ENCODE data around the gene SH3PXD2A.

Gene SH3PXD2A

GRCh38 chr10:103592186-103593021 lies 263.0 kb downstream of the SH3PXD2A start:
- DNase-seq (ENCODE audit: extremely low read depth in 1 of 2, low read depth in 1 of 2): peak in 1 of 2 donors; percentile 16

- DNase-seq (ENCODE audit: extremely low read depth in 1 of 2, low read depth in 1 of 2): no peak
Measured at GRCh38 chr10:103590744-103591291, 264.6 kb downstream of the SH3PXD2A start.

GRCh38 chr10:103590060-103590459 lies 265.3 kb downstream of the SH3PXD2A start:
- no peak for DNase-seq (ENCODE audit: extremely low read depth in 1 of 2, low read depth in 1 of 2)

- DNase-seq (ENCODE audit: extremely low read depth in 1 of 2, low read depth in 1 of 2): no peak
Measured at GRCh38 chr10:103589074-103589630, 266.2 kb downstream of the SH3PXD2A start.

- DNase-seq (ENCODE audit: extremely low read depth in 1 of 2, low read depth in 1 of 2): no peak
Measured at GRCh38 chr10:103587073-103587472, 268.3 kb downstream of the SH3PXD2A start.

- DNase-seq (ENCODE audit: extremely low read depth in 1 of 2, low read depth in 1 of 2): no peak
Measured at GRCh38 chr10:103585011-103585405, 270.4 kb downstream of the SH3PXD2A start.

GRCh38 chr10:103584216-103585010 lies 271.0 kb downstream of the SH3PXD2A start:
- DNase-seq (ENCODE audit: extremely low read depth in 1 of 2, low read depth in 1 of 2): peak in 1 of 2 donors; percentile 30

- no peak for DNase-seq (ENCODE audit: extremely low read depth in 1 of 2, low read depth in 1 of 2)
Measured at GRCh38 chr10:103583871-103584215, 271.5 kb downstream of the SH3PXD2A start.

- no peak for DNase-seq (ENCODE audit: extremely low read depth in 1 of 2, low read depth in 1 of 2)
Measured at GRCh38 chr10:103582331-103583123, 272.8 kb downstream of the SH3PXD2A start.

- no peak for DNase-seq (ENCODE audit: extremely low read depth in 1 of 2, low read depth in 1 of 2)
Measured at GRCh38 chr10:103581499-103581898, 273.9 kb downstream of the SH3PXD2A start.

GRCh38 chr10:103580430-103580829 lies 274.9 kb downstream of the SH3PXD2A start:
- DNase-seq (ENCODE audit: extremely low read depth in 1 of 2, low read depth in 1 of 2): no peak

GRCh38 chr10:103580011-103580410 lies 275.4 kb downstream of the SH3PXD2A start:
- no peak for DNase-seq (ENCODE audit: extremely low read depth in 1 of 2, low read depth in 1 of 2)

- DNase-seq (ENCODE audit: extremely low read depth in 1 of 2, low read depth in 1 of 2): no peak
Measured at GRCh38 chr10:103578782-103579382, 276.5 kb downstream of the SH3PXD2A start.

- no peak for DNase-seq (ENCODE audit: extremely low read depth in 1 of 2, low read depth in 1 of 2)
Measured at GRCh38 chr10:103576862-103577261, 278.5 kb downstream of the SH3PXD2A start.

- no peak for DNase-seq (ENCODE audit: extremely low read depth in 1 of 2, low read depth in 1 of 2)
Measured at GRCh38 chr10:103576076-103576471, 279.3 kb downstream of the SH3PXD2A start.

- DNase-seq (ENCODE audit: extremely low read depth in 1 of 2, low read depth in 1 of 2): no peak
Measured at GRCh38 chr10:103575416-103576075, 279.8 kb downstream of the SH3PXD2A start.

GRCh38 chr10:103574097-103575061 lies 281.0 kb downstream of the SH3PXD2A start:
- no peak for DNase-seq (ENCODE audit: extremely low read depth in 1 of 2, low read depth in 1 of 2)

GRCh38 chr10:103573205-103573487 lies 282.2 kb downstream of the SH3PXD2A start:
- DNase-seq (ENCODE audit: extremely low read depth in 1 of 2, low read depth in 1 of 2): no peak
